A549 (cell line): ENCODE results near the gene BMAL1. TPM values are rescaled to one million over a fixed set of nuclear protein-coding genes. Genes with fewer than 3 reads are reported as not detected.
"Not testable (repeated sequence)": the region's sequence is repeated elsewhere in the genome, so short reads cannot be mapped to it uniquely, and the experiment has no call there.

Experiments
- ATAC-seq, 2 experiments: fragments of 200-7000 bp in 1 of 2; fragments of >200 bp in 1 of 2; cut with Nextera tagmentation in 1 of 2; cut with Tn5 transposase in 1 of 2; 3 replicates each; pipeline versions ENCODE4 v1.8.0 to v1.9.1; 2018 to 2020; ENCODE audit warnings: mild to moderate bottlenecking in 1 of 2, moderate library complexity in 1 of 2
- CTCF ChIA-PET: fragments of 300-600 bp; sonication (Branson Sonifier 250); formaldehyde crosslinking; extraction: SDS; loops from one replicate; lab custom pipeline; 2021; ENCODE audit warnings: antibody characterized with exemption, inconsistent platforms; lab: Yijun Ruan, JAX
- POLR2A ChIA-PET: fragments of 350-600 bp; formaldehyde crosslinking; extraction: SDS; loops from one replicate; lab custom pipeline; 2021; ENCODE audit warnings: antibody characterized with exemption, inconsistent platforms; lab: Yijun Ruan, JAX
- DNase-seq, 2 experiments: peaks; one replicate each; pipeline versions ENCODE4 v3.0.0 to v3.0.0-alpha.2; 2011 to 2016; ENCODE audit warnings: low read depth in 1 of 2, low spot score in 1 of 2
- FAIRE-seq: peaks from 2 replicates; lab custom pipeline; 2011; peaks lifted over from hg19 to GRCh38; lab: Jason Lieb, UNC
- H3K27ac ChIP-seq, 2 experiments: fragments of >200 bp; sonication (Bioruptor Twin); formaldehyde crosslinking; 3 replicates each; pipeline ENCODE4 v1.5.1; 2016 to 2017
- H3K4me1 ChIP-seq: fragments of >200 bp; sonication (Bioruptor Twin); formaldehyde crosslinking; 3 replicates; pipeline ENCODE4 v1.6.1; 2016
- H3K4me2 ChIP-seq: fragments of >200 bp; sonication (Bioruptor Twin); formaldehyde crosslinking; 3 replicates; pipeline ENCODE4 v1.6.1; 2016
- H3K4me3 ChIP-seq: fragments of >200 bp; sonication (Bioruptor Twin); formaldehyde crosslinking; 3 replicates; pipeline ENCODE4 v1.5.1; 2016
- H3K9me3 ChIP-seq: fragments of >200 bp; sonication (Bioruptor Twin); formaldehyde crosslinking; 3 replicates; pipeline ENCODE4 v1.6.1; 2016
- BHLHE40 ChIP-seq: IDR thresholded peaks from 2 replicates; pipeline ENCODE4 v1.6.1; 2012; ENCODE audit warnings: low read depth, low read length, inconsistent platforms
- CBX2 ChIP-seq: fragments of 200-600 bp; sonication (generic); IDR thresholded peaks from 2 replicates; pipeline ENCODE4 v1.6.1; 2016; ENCODE audit warnings: low read depth, mild to moderate bottlenecking, borderline replicate concordance
- CBX8 ChIP-seq: fragments of 200-600 bp; sonication (generic); IDR thresholded peaks from 2 replicates; pipeline ENCODE4 v1.6.1; 2016
- CEBPB ChIP-seq, 2 experiments: fragments of >200 bp in 1 of 2; sonication (Bioruptor Twin) in 1 of 2; formaldehyde crosslinking in 1 of 2; IDR thresholded peaks; 2 replicates each; pipeline ENCODE4 v1.6.1; 2012 to 2016
- CHD4 ChIP-seq: fragments of 200-600 bp; sonication (generic); IDR thresholded peaks from 2 replicates; pipeline ENCODE4 v1.6.1; 2016; ENCODE audit warnings: antibody characterized with exemption, mild to moderate bottlenecking, borderline replicate concordance
- CTCF ChIP-seq: fragments of >200 bp; sonication (Bioruptor Twin); formaldehyde crosslinking; IDR thresholded peaks from 3 replicates; pipeline ENCODE4 v1.5.1; 2016
- EHF ChIP-seq: fragments of 250-450 bp; sonication (Bioruptor Pico); IDR thresholded peaks from 2 replicates; pipeline ENCODE4 v1.5.0; 2020; ENCODE audit warnings: mild to moderate bottlenecking
- ESRRA ChIP-seq: fragments of 150-350 bp; IDR thresholded peaks from 2 replicates; pipeline ENCODE4 v1.6.1; 2014; ENCODE audit warnings: mild to moderate bottlenecking, low read length, borderline replicate concordance
- GATA3 ChIP-seq: IDR thresholded peaks from 2 replicates; pipeline ENCODE4 v1.6.1; 2012; ENCODE audit warnings: borderline replicate concordance
- HMGXB4 ChIP-seq: fragments of 250-450 bp; sonication (Bioruptor Pico); IDR thresholded peaks from 2 replicates; pipeline ENCODE4 v1.5.0; 2021; ENCODE audit warnings: mild to moderate bottlenecking, moderate library complexity, borderline replicate concordance
- HOXB5 ChIP-seq: fragments of 250-450 bp; sonication (Bioruptor Pico); IDR thresholded peaks from 2 replicates; pipeline ENCODE4 v1.5.0; 2020; ENCODE audit warnings: mild to moderate bottlenecking, moderate library complexity
- JUNB ChIP-seq: fragments of >200 bp; sonication (Bioruptor Twin); formaldehyde crosslinking; IDR thresholded peaks from 2 replicates; pipeline ENCODE4 v1.6.1; 2016
- KDM1A ChIP-seq: fragments of 200-600 bp; sonication (generic); IDR thresholded peaks from 2 replicates; pipeline ENCODE4 v1.6.1; 2016; ENCODE audit warnings: low read depth, mild to moderate bottlenecking
- POLR2A ChIP-seq: IDR thresholded peaks from 2 replicates; pipeline ENCODE4 v1.6.1; 2012; ENCODE audit warnings: mild to moderate bottlenecking, low read length
- RARB ChIP-seq: fragments of 250-450 bp; sonication (Bioruptor Pico); IDR thresholded peaks from 2 replicates; pipeline ENCODE4 v1.8.0; 2021; ENCODE audit warnings: mild to moderate bottlenecking, moderate library complexity
- RFX5 ChIP-seq: fragments of 450-650 bp; IDR thresholded peaks from 2 replicates; pipeline ENCODE4 v1.7.1; 2014; ENCODE audit warnings: antibody characterized with exemption, mild to moderate bottlenecking, moderate library complexity
- RNF2 ChIP-seq: fragments of 200-600 bp; sonication (generic); IDR thresholded peaks from 2 replicates; pipeline ENCODE4 v1.6.1; 2016; ENCODE audit warnings: low read depth, mild to moderate bottlenecking, antibody characterized with exemption, moderate library complexity, borderline replicate concordance
- SREBF2 ChIP-seq: fragments of 450-650 bp; IDR thresholded peaks from 2 replicates; pipeline ENCODE4 v1.6.1; 2014; ENCODE audit warnings: mild to moderate bottlenecking, moderate library complexity
- ZC3H11A ChIP-seq: fragments of 450-650 bp; IDR thresholded peaks from 2 replicates; pipeline ENCODE4 v1.6.1; 2014; ENCODE audit warnings: antibody characterized with exemption, mild to moderate bottlenecking
- WGBS: methylation state at CpG from one replicate; pipeline ENCODE4 v1.1.6; 2017; ENCODE audit errors: missing lambda C conversion rate; 5-methylcytosine and 5-hydroxymethylcytosine counted together
- polyA plus RNA-seq, 4 experiments: library from polyadenylated mRNA; depleted of rRNA in 3 of 4; stranded (reverse); fragments of >200 nt; fragmentation: RNase III in 1 of 4; extraction: RNeasy Plus Mini Kit Qiagen cat#74134 plus additional on column Dnase treatment in 1 of 4; gene quantifications; 2 replicates in 3 of 4; 3 replicates in 1 of 4; pipeline ENCODE4 v1.2.3, GENCODE V29; 2011 to 2017

Gene BMAL1
- polyA plus RNA-seq, 2 of the 4 experiments (the other 2 are of a cell fraction) = 28.6 to 29.2 TPM

- no peak overlapping the region for H3K27ac ChIP-seq
- no peak for FAIRE-seq
- CTCF ChIA-PET = interaction anchor here (0.7 to 5.3 kb wide), 8 partner anchors 16 to 289 kb away, joined by 3 to 33 read pairs (median 4); no protein-coding TSS in a partner anchor
- TF ChIP-seq SREBF2 (no peak), ZC3H11A (no peak), CTCF (no peak), HOXB5 (CRISPR knock-in tag) (no peak), RNF2 (no peak)
- no peaks in the 10 kb centered on the region for H3K9me3 ChIP-seq
- no peak for ATAC-seq
- POLR2A ChIA-PET = no interaction called here
- H3K4me2 ChIP-seq = no peak overlapping the region
- peaks cover 6% of the 10 kb centered on the region for H3K4me1 ChIP-seq
- no peak for DNase-seq
- WGBS = 70% methylated on average over 4 of the region's 4 CpGs
- no peak overlapping the region for H3K4me3 ChIP-seq
These were observed 25.2 kb upstream of the BMAL1 start for GRCh38 chr11:13252438-13252837.

DNA sequence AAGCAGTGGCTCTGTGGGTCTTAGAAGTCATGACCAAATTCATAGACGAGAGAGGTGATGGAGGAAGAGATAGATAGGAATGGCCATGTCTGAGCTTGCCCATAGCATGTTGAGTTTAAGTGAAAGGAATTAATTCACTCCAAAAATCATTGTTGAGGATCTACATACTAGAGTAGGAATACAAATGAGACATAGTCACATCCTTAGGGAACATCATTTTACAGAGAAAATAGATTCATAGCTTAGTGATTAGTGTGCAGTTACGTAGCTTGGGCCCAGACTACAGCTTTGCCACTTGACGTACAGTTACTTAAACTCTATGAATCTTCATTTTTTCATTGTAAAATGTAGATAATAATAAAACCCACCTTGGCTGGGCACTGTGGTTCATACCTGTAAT, 21.4 kb upstream of the BMAL1 start:
- POLR2A ChIA-PET = no interaction called here
- Histone ChIP-seq H3K27ac (no peak overlapping the region), H3K9me3 (no peaks in the 10 kb centered on the region), H3K4me1 (peaks cover 17% of the 10 kb centered on the region), H3K4me3 (no peak overlapping the region), H3K4me2 (no peak overlapping the region)
- DNase-seq (no peak), FAIRE-seq (no peak), ATAC-seq (no peak)
- WGBS = 76% methylated on average over 3 of the region's 3 CpGs
- no peak for TF ChIP-seq CHD4
- TF ChIP-seq CTCF = no peak
- no peak for TF ChIP-seq EHF (CRISPR knock-in tag)
- TF ChIP-seq CEBPB (IDR thresholded peaks at IDR 0.05) = no peak
- no peak for TF ChIP-seq HMGXB4 (CRISPR knock-in tag)
- no peak for TF ChIP-seq RFX5
- no peak for TF ChIP-seq GATA3
- no peak for TF ChIP-seq ESRRA
- CTCF ChIA-PET = interaction anchor here (0.9 to 3.1 kb wide), 8 partner anchors 9 to 87 kb away, joined by 4 to 11 read pairs (median 5); no protein-coding TSS in a partner anchor

- POLR2A ChIA-PET, H3K4me3 ChIP-seq, H3K27ac ChIP-seq, DNase-seq, ATAC-seq, H3K9me3 ChIP-seq, FAIRE-seq, H3K4me2 ChIP-seq: not testable (repeated sequence)
- CTCF ChIA-PET = interaction anchor here (0.6 to 3.1 kb wide), 5 partner anchors 8 to 290 kb away, joined by 3 to 11 read pairs (median 4); no protein-coding TSS in a partner anchor
- peaks cover 30% of the 10 kb centered on the region for H3K4me1 ChIP-seq
- WGBS = 87% methylated on average over 9 of the region's 9 CpGs
These were observed 19.5 kb upstream of the BMAL1 start for GRCh38 chr11:13258061-13258460.

DNA sequence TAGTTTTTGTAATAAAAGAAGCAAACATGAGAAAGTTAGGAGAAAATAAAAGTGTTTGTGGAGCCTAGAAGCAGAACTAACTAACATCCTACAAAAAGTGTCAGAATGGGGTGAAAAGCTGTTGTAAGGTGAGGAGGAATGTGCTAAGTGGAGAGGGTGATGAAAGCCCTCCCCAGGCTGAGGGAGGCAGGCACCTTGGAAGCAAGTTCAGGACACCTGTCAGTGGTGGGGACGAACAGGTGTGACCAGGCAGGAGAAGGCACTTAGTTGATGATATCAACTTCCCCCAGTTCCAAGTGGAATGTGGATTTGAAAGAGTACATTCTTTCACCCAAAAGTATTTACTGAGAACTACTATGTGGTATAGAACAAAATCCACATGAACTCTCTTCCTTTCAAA, 18.7 kb upstream of the BMAL1 start:
- Histone ChIP-seq H3K4me1 (peaks cover 30% of the 10 kb centered on the region), H3K9me3 (no peaks in the 10 kb centered on the region), H3K27ac (0 out of 6 replicates have a peak overlapping the region, but pooled peaks of 1 of the 2 experiments have one; percentile 23), H3K4me3 (no peak overlapping the region), H3K4me2 (no peak overlapping the region)
- WGBS = 63% methylated on average over 1 of the region's 1 CpG
- no peak for DNase-seq
- POLR2A ChIA-PET = no interaction called here
- no peak for TF ChIP-seq POLR2A
- no peak for TF ChIP-seq BHLHE40
- no peak for TF ChIP-seq RNF2
- TF ChIP-seq KDM1A = no peak
- TF ChIP-seq CEBPB (IDR thresholded peaks at IDR 0.05) = no peak
- TF ChIP-seq RARB (CRISPR knock-in tag) = no peak
- TF ChIP-seq JUNB = no peak
- no peak for TF ChIP-seq CBX2
- no peak for TF ChIP-seq CBX8
- no peak for ATAC-seq
- CTCF ChIA-PET = interaction anchor here (0.6 to 3.1 kb wide), 5 partner anchors 9 to 290 kb away, joined by 3 to 11 read pairs (median 3); no protein-coding TSS in a partner anchor
- FAIRE-seq = no peak
